ENCODE measurements around the gene EYA2. TPM values are rescaled to one million over a fixed set of nuclear protein-coding genes. Genes with fewer than 3 reads are reported as not detected.

The EYA2 gene
- total RNA-seq, 4 donors from 2014 or later = 9.9 to 20.1 (median 13.8) TPM

GRCh38 chr20:47035026-47035590 is 140.5 kb downstream of the EYA2 start:
- no peak for DNase-seq
- WGBS, 2 donors = 77 to 84% methylated on average over 10 of the region's 10 CpGs
- Histone ChIP-seq H3K27me3 (no peaks in the 10 kb centered on the region), H3K27ac (no peak overlapping the region), H3K4me3 (replicated peaks in 1 of 3) (no peak overlapping the region), H3K36me3 (no peaks in the 10 kb centered on the region), H3K4me1 (no peaks in the 10 kb centered on the region), H3K9me3 (no peaks in the 10 kb centered on the region)
- intact Hi-C loops (cut with DNase I) = no loop called here
- TF ChIP-seq CTCF (IDR thresholded peaks at IDR 0.05) (no peak), POLR2A (IDR thresholded peaks at IDR 0.05) (no peak)

GRCh38 chr20:47036091-47036870 is 141.6 kb downstream of the EYA2 start:
- Histone ChIP-seq H3K4me3 (replicated peaks in 1 of 3) (no peak overlapping the region), H3K27ac (no peak overlapping the region), H3K4me1 (no peaks in the 10 kb centered on the region), H3K27me3 (no peaks in the 10 kb centered on the region), H3K36me3 (no peaks in the 10 kb centered on the region), H3K9me3 (no peaks in the 10 kb centered on the region)
- no peak for TF ChIP-seq CTCF (IDR thresholded peaks at IDR 0.05)
- TF ChIP-seq POLR2A (IDR thresholded peaks at IDR 0.05) = no peak
- DNase-seq = no peak
- intact Hi-C loops (cut with DNase I) = no loop called here
- 74 to 80% methylated on average over 12 of the region's 12 CpGs for WGBS, 2 donors

GRCh38 chr20:47038566-47039560 is 144.2 kb downstream of the EYA2 start:
- no peak for DNase-seq
- H3K27ac ChIP-seq = no peak overlapping the region
- no peaks in the 10 kb centered on the region for H3K27me3 ChIP-seq
- H3K36me3 ChIP-seq = no peaks in the 10 kb centered on the region
- no peaks in the 10 kb centered on the region for H3K9me3 ChIP-seq
- intact Hi-C loops (cut with DNase I) = no loop called here
- TF ChIP-seq POLR2A (IDR thresholded peaks at IDR 0.05) (no peak), CTCF (IDR thresholded peaks at IDR 0.05) (no peak)
- H3K4me1 ChIP-seq = no peaks in the 10 kb centered on the region
- H3K4me3 ChIP-seq (replicated peaks in 1 of 3) = no peak overlapping the region
- WGBS, 2 donors = 76 to 77% methylated on average over 18 of the region's 18 CpGs

DNA sequence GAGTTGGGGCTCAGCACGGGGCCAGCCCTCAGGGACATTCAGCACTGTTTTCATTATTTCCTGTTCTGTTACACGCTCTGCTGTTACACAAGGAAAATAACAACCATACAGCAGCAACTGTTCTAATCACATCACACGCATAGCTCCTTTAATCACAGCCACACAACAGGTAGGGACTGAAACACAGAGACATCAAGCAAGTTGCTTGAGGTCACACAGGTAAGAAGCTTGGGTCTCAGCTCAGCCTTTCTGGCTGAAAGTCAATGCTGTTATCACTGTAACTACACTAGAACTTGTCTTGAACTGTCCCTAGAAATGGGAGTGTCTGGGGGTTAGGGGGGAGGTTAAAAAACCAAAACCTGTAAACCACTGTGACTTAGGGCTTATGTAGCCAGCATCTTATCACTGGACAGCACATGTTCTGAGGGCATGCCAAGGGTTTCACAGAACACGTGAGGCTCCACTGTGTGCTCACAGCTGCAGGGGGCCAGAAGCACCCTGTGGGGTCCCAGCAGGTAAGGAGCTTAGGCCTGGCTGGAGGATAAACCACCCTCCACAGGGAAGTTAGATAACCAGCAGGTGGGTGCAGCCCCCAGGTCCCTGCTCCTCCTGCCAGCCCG is 146.0 kb downstream of the EYA2 start:
- DNase-seq = no peak
- H3K9me3 ChIP-seq = no peaks in the 10 kb centered on the region
- H3K4me1 ChIP-seq = no peaks in the 10 kb centered on the region
- H3K27ac ChIP-seq = no peak overlapping the region
- no peaks in the 10 kb centered on the region for H3K27me3 ChIP-seq
- TF ChIP-seq CTCF (IDR thresholded peaks at IDR 0.05) (no peak), POLR2A (IDR thresholded peaks at IDR 0.05) (no peak)
- H3K4me3 ChIP-seq (replicated peaks in 1 of 3) = no peak overlapping the region
- intact Hi-C loops (cut with DNase I) = no loop called here
- H3K36me3 ChIP-seq = no peaks in the 10 kb centered on the region
- WGBS, 2 donors = 64 to 76% methylated on average over 5 of the region's 5 CpGs
